SK-N-MC (cell line): ENCODE data around the gene GNA14.

ENCODE experiments used
- EZH2 ChIP-seq: fragments of 200-600 bp; sonication (generic); IDR thresholded peaks from one replicate; pipeline ENCODE4 v1.6.1; 2017; ENCODE audit warnings: antibody characterized with exemption
- FOXP2 ChIP-seq: optimal IDR thresholded peaks from 2 replicates; pipeline ENCODE3; 2011; ENCODE audit warnings: mild to moderate bottlenecking, moderate library complexity; ENCODE audit not compliant: insufficient read depth; ENCODE audit errors: extremely low read length, control extremely low read depth
- POLR2AphosphoS5 ChIP-seq: IDR thresholded peaks from 2 replicates; pipeline ENCODE4 v1.6.1; 2012; ENCODE audit warnings: mild to moderate bottlenecking, low read depth, low read length, borderline replicate concordance

- TF ChIP-seq POLR2AphosphoS5 (no peak), EZH2 (no peak), FOXP2 (no peak)
These were observed 175.5 kb downstream of the GNA14 start for GRCh38 chr9:77472646-77473045.
